HEK293T (cell line): ENCODE results near the gene AARS2.

Experiments used
- CTCF ChIA-PET: fragments of 350-600 bp; formaldehyde crosslinking; extraction: SDS; loops from one replicate; lab custom pipeline; 2021; ENCODE audit warnings: antibody characterized with exemption, inconsistent platforms; lab: Yijun Ruan, JAX
- POLR2A ChIA-PET: fragments of 350-600 bp; formaldehyde crosslinking; extraction: SDS; loops from one replicate; lab custom pipeline; 2020; ENCODE audit warnings: antibody characterized with exemption, inconsistent platforms; lab: Yijun Ruan, JAX
- DNase-seq: peaks from one replicate; pipeline ENCODE4 v3.0.0; 2012; ENCODE audit warnings: mixed read lengths; ENCODE audit errors: extremely low spot score
- ARNT ChIP-seq: fragments of 450-650 bp; IDR thresholded peaks from 2 replicates; pipeline ENCODE4 v1.6.1; 2017; ENCODE audit warnings: mild to moderate bottlenecking
- BHLHE40 ChIP-seq: fragments of 450-650 bp; IDR thresholded peaks from 2 replicates; pipeline ENCODE4 v1.6.1; 2016; ENCODE audit warnings: mild to moderate bottlenecking, moderate library complexity, borderline replicate concordance
- CTBP1 ChIP-seq: fragments of 450-650 bp; IDR thresholded peaks from 2 replicates; pipeline ENCODE4 v1.6.1; 2016; ENCODE audit warnings: borderline replicate concordance
- ELF4 ChIP-seq: fragments of 450-650 bp; IDR thresholded peaks from 2 replicates; pipeline ENCODE4 v1.6.1; 2017; ENCODE audit warnings: antibody characterized with exemption
- FOXA1 ChIP-seq: fragments of 450-650 bp; IDR thresholded peaks from 2 replicates; pipeline ENCODE4 v1.6.1; 2016; ENCODE audit warnings: mild to moderate bottlenecking
- FOXK2 ChIP-seq: fragments of 450-650 bp; IDR thresholded peaks from 2 replicates; pipeline ENCODE4 v1.6.1; 2016; ENCODE audit warnings: mild to moderate bottlenecking
- FOXM1 ChIP-seq: fragments of 450-650 bp; IDR thresholded peaks from 2 replicates; pipeline ENCODE4 v1.6.1; 2017; ENCODE audit warnings: mild to moderate bottlenecking, borderline replicate concordance
- HDGF ChIP-seq: fragments of 450-650 bp; IDR thresholded peaks from 2 replicates; pipeline ENCODE4 v1.6.1; 2017; ENCODE audit warnings: antibody characterized with exemption, borderline replicate concordance
- L3MBTL2 ChIP-seq: fragments of 450-650 bp; conservative IDR thresholded peaks from 2 replicates; pipeline ENCODE4 v1.6.1; 2016; ENCODE audit warnings: mild to moderate bottlenecking
- LEF1 ChIP-seq: fragments of 450-650 bp; IDR thresholded peaks from 2 replicates; pipeline ENCODE4 v1.6.1; 2017; ENCODE audit warnings: mild to moderate bottlenecking, borderline replicate concordance
- NFRKB ChIP-seq: fragments of 450-650 bp; IDR thresholded peaks from 2 replicates; pipeline ENCODE4 v1.6.1; 2016; ENCODE audit warnings: mild to moderate bottlenecking, moderate library complexity
- PKNOX1 ChIP-seq: fragments of 450-650 bp; IDR thresholded peaks from 2 replicates; pipeline ENCODE4 v1.6.1; 2016
- SP1 ChIP-seq: fragments of 450-650 bp; IDR thresholded peaks from 2 replicates; pipeline ENCODE4 v1.6.1; 2017
- SUZ12 ChIP-seq: fragments of 450-650 bp; IDR thresholded peaks from 2 replicates; pipeline ENCODE4 v1.6.1; 2016; ENCODE audit warnings: mild to moderate bottlenecking
- TARDBP ChIP-seq: fragments of 450-650 bp; IDR thresholded peaks from 2 replicates; pipeline ENCODE4 v1.6.1; 2016
- ZNF384 ChIP-seq: fragments of 450-650 bp; IDR thresholded peaks from 2 replicates; pipeline ENCODE4 v1.6.1; 2016

The AARS2 gene

GRCh38 chr6:44272999-44273566 lies 40.1 kb downstream of the AARS2 start:
- DNase-seq: no peak
- ChIA-PET CTCF (interaction anchor here (1.7 kb wide), 1 partner anchor 41 kb away, joined by 3 read pairs; no protein-coding TSS in a partner anchor), POLR2A (interaction anchor here (1.0 to 1.4 kb wide), 2 partner anchors 23 to 25 kb away, joined by 3 read pairs; no protein-coding TSS in a partner anchor)
- TF ChIP-seq SUZ12 (no peak), LEF1 (no peak), SP1 (no peak), FOXM1 (no peak), L3MBTL2 (no peak), ARNT (no peak), CTBP1 (no peak), BHLHE40 (no peak), FOXK2 (no peak), ZNF384 (no peak), HDGF (no peak), FOXA1 (no peak), PKNOX1 (no peak), TARDBP (no peak), NFRKB (no peak), ELF4 (no peak)

- CTCF ChIA-PET: no interaction called here
- DNase-seq: no peak
- POLR2A ChIA-PET: no interaction called here
- TF ChIP-seq LEF1 (no peak), SP1 (no peak), ELF4 (no peak), NFRKB (no peak), FOXA1 (no peak), HDGF (no peak), PKNOX1 (no peak), FOXK2 (no peak), BHLHE40 (no peak), TARDBP (no peak), ARNT (no peak), CTBP1 (no peak)
These were observed 40.6 kb downstream of the AARS2 start for GRCh38 chr6:44272529-44272928.

- ChIA-PET CTCF (no interaction called here), POLR2A (interaction anchor here (1.4 to 1.5 kb wide), 2 partner anchors 15 to 21 kb away, joined by 4 read pairs; no protein-coding TSS in a partner anchor)
- TF ChIP-seq FOXK2: no peak
- no peak for TF ChIP-seq SUZ12
- no peak for TF ChIP-seq PKNOX1
- TF ChIP-seq NFRKB: no peak
- no peak for TF ChIP-seq ARNT
- no peak for TF ChIP-seq L3MBTL2
- TF ChIP-seq SP1: no peak
- no peak for DNase-seq
These were observed 41.2 kb downstream of the AARS2 start for GRCh38 chr6:44271914-44272313.

- POLR2A ChIA-PET: interaction anchor here (1.4 to 1.5 kb wide), 2 partner anchors 15 to 21 kb away, joined by 4 read pairs; no protein-coding TSS in a partner anchor
- CTCF ChIA-PET: no interaction called here
- TF ChIP-seq HDGF (no peak), BHLHE40 (no peak), FOXA1 (no peak), FOXK2 (no peak), TARDBP (no peak), NFRKB (no peak), LEF1 (no peak), SP1 (no peak), ARNT (no peak), CTBP1 (no peak), ZNF384 (no peak), L3MBTL2 (no peak), SUZ12 (no peak), FOXM1 (no peak), PKNOX1 (no peak), ELF4 (no peak)
These were observed 41.8 kb downstream of the AARS2 start for GRCh38 chr6:44271406-44271723.

GRCh38 chr6:44270526-44271405 lies 42.4 kb downstream of the AARS2 start:
- CTCF ChIA-PET: interaction anchor here (0.6 to 1.7 kb wide), 4 partner anchors 14 to 67 kb away, joined by 3 to 10 read pairs (median 3); no protein-coding TSS in a partner anchor
- TF ChIP-seq ZNF384 (no peak), HDGF (no peak), ARNT (no peak), FOXK2 (no peak), SP1 (no peak), PKNOX1 (no peak), CTBP1 (no peak), TARDBP (no peak)
- POLR2A ChIA-PET: interaction anchor here (1.4 to 3.0 kb wide), 4 partner anchors 14 to 47 kb away, joined by 4 to 18 read pairs (median 4); partner anchors contain the start of gene HSP90AB1
- DNase-seq: peak; percentile 39

More at GRCh38 chr6:44271406-44271723, 41.8 kb downstream of the AARS2 start:
- no peak for DNase-seq
